Trophoblast cell (in vitro differentiated cells and primary cell): ENCODE results near the gene KREMEN1.

ENCODE experiments used
- DNase-seq, 2 donors: peaks; one replicate each; pipeline ENCODE4 v3.0.0-alpha.2; 2016
- H2AFZ ChIP-seq: 2 replicates; pipeline ENCODE4 v1.6.1; 2013; ENCODE audit warnings: low read length, moderate library complexity, mild to moderate bottlenecking; ENCODE audit not compliant: insufficient read depth, poor library complexity
- H2AK5ac ChIP-seq: 2 replicates; pipeline ENCODE4 v1.6.1; 2013; ENCODE audit warnings: mild to moderate bottlenecking, low read length
- H2BK120ac ChIP-seq: 2 replicates; pipeline ENCODE4 v1.6.1; 2013; ENCODE audit warnings: low read length, mild to moderate bottlenecking, moderate library complexity; ENCODE audit not compliant: insufficient read depth, poor library complexity
- H2BK12ac ChIP-seq: 2 replicates; pipeline ENCODE4 v1.6.1; 2013; ENCODE audit warnings: mild to moderate bottlenecking, low read length, moderate library complexity
- H2BK5ac ChIP-seq: 2 replicates; pipeline ENCODE4 v1.6.1; 2013; ENCODE audit warnings: low read length, low read depth, moderate library complexity, mild to moderate bottlenecking; ENCODE audit not compliant: poor library complexity
- H3K14ac ChIP-seq: 2 replicates; pipeline ENCODE4 v1.6.1; 2013; ENCODE audit warnings: mild to moderate bottlenecking, low read length
- H3K18ac ChIP-seq: 2 replicates; pipeline ENCODE4 v1.6.1; 2013; ENCODE audit warnings: mild to moderate bottlenecking, low read length
- H3K23ac ChIP-seq: 2 replicates; pipeline ENCODE4 v1.6.1; 2013; ENCODE audit warnings: low read length
- H3K27ac ChIP-seq: 2 replicates; pipeline ENCODE4 v1.5.1; 2013; ENCODE audit warnings: low read depth, mild to moderate bottlenecking, inconsistent platforms, low read length, moderate library complexity
- H3K27me3 ChIP-seq: 2 replicates; pipeline ENCODE4 v1.6.1; 2013; ENCODE audit warnings: inconsistent platforms, mild to moderate bottlenecking, low read length, moderate library complexity; ENCODE audit not compliant: insufficient read depth
- H3K36me3 ChIP-seq, 2 experiments: 1 replicate in 1 of 2; 2 replicates in 1 of 2; pipeline ENCODE4 v1.6.1; 2013; ENCODE audit warnings: low read length in 2 of 2, mild to moderate bottlenecking in 2 of 2, moderate library complexity in 1 of 2; ENCODE audit not compliant: insufficient read depth in 2 of 2, control insufficient read depth in 1 of 2
- H3K4ac ChIP-seq: 2 replicates; pipeline ENCODE4 v1.6.1; 2013; ENCODE audit warnings: low read depth, mild to moderate bottlenecking, low read length, moderate library complexity
- H3K4me1 ChIP-seq, 2 experiments: 1 replicate in 1 of 2; 2 replicates in 1 of 2; pipeline ENCODE4 v1.6.1; 2013; ENCODE audit warnings: low read length in 2 of 2, mild to moderate bottlenecking in 2 of 2, moderate library complexity in 1 of 2; ENCODE audit not compliant: insufficient read depth in 2 of 2, control insufficient read depth in 1 of 2
- H3K4me2 ChIP-seq: 2 replicates; pipeline ENCODE4 v1.6.1; 2013; ENCODE audit warnings: inconsistent platforms, mild to moderate bottlenecking, low read length, moderate library complexity
- H3K4me3 ChIP-seq: 2 replicates; pipeline ENCODE4 v1.5.1; 2013; ENCODE audit warnings: mild to moderate bottlenecking, low read depth, low read length, inconsistent platforms
- H3K79me1 ChIP-seq: one replicate; pipeline ENCODE4 v1.6.1; 2013; ENCODE audit warnings: low read length
- H3K79me2 ChIP-seq: 2 replicates; pipeline ENCODE4 v1.6.1; 2013; ENCODE audit warnings: low read length, mild to moderate bottlenecking; ENCODE audit not compliant: control insufficient read depth, insufficient read depth, poor library complexity
- H3K9ac ChIP-seq: 2 replicates; pipeline ENCODE4 v1.6.1; 2013; ENCODE audit warnings: mild to moderate bottlenecking, low read length
- H3K9me3 ChIP-seq: 2 replicates; pipeline ENCODE4 v1.6.1; 2013; ENCODE audit warnings: low read depth, mild to moderate bottlenecking, control low read depth, inconsistent platforms, low read length; ENCODE audit not compliant: insufficient read depth
- H4K12ac ChIP-seq: 2 replicates; pipeline ENCODE4 v1.6.1; 2013; ENCODE audit warnings: low read depth, mild to moderate bottlenecking, low read length, moderate library complexity
- H4K8ac ChIP-seq: 2 replicates; pipeline ENCODE4 v1.6.1; 2013; ENCODE audit warnings: low read depth, mild to moderate bottlenecking, low read length, moderate library complexity
- H4K91ac ChIP-seq: one replicate; pipeline ENCODE4 v1.6.1; 2013; ENCODE audit warnings: low read depth, mild to moderate bottlenecking, low read length, moderate library complexity
- WGBS: extraction: QIAGEN DNeasy Blood & Tissue Kit; methylation state at CpG from one replicate; pipeline ENCODE4 v1.1.7; 2013; ENCODE audit warnings: missing lambda C conversion rate; ENCODE audit not compliant: insufficient read length, insufficient coverage; ENCODE audit errors: extremely low coverage; 5-methylcytosine and 5-hydroxymethylcytosine counted together

Gene KREMEN1

GRCh38 chr22:29044657-29045176 is 28.1 kb upstream of the KREMEN1 start:
- Histone ChIP-seq H3K27ac (peak overlapping the region; percentile 2), H4K8ac (no peak overlapping the region), H3K79me2 (no peaks in the 10 kb centered on the region), H2AFZ (no peak overlapping the region), H2BK12ac (no peak overlapping the region), H3K4ac (no peak overlapping the region), H4K12ac (no peak overlapping the region), H3K14ac (peak overlapping the region; percentile 11), H3K36me3 (peaks cover 31 to 49% of the 10 kb centered on the region in 2 experiments), H3K4me1 (peaks cover 3 to 13% of the 10 kb centered on the region in 2 experiments), H3K9ac (no peak overlapping the region), H3K9me3 (no peaks in the 10 kb centered on the region), H3K23ac (no peak overlapping the region), H2BK120ac (no peak overlapping the region), H4K91ac (peak overlapping the region; percentile 12), H3K4me2 (no peak overlapping the region), H3K27me3 (no peaks in the 10 kb centered on the region), H3K4me3 (no peak overlapping the region), H2BK5ac (peak overlapping the region; percentile 15), H3K79me1 (peaks cover 4% of the 10 kb centered on the region), H3K18ac (no peak overlapping the region), H2AK5ac (no peak overlapping the region)
- no CpG with 5 or more reads among the region's 13 CpGs for WGBS
- no peak for DNase-seq

- Histone ChIP-seq H3K4me3 (no peak overlapping the region), H3K4me1 (peaks cover 3 to 8% of the 10 kb centered on the region in 2 experiments), H4K91ac (no peak overlapping the region), H3K4ac (no peak overlapping the region), H2BK12ac (no peak overlapping the region), H3K36me3 (peaks cover 50 to 62% of the 10 kb centered on the region in 2 experiments), H3K18ac (no peak overlapping the region), H3K27me3 (no peaks in the 10 kb centered on the region), H3K27ac (no peak overlapping the region), H4K8ac (no peak overlapping the region), H3K9me3 (no peaks in the 10 kb centered on the region), H2AFZ (no peak overlapping the region), H2BK5ac (no peak overlapping the region), H3K14ac (no peak overlapping the region), H3K9ac (no peak overlapping the region), H4K12ac (no peak overlapping the region), H3K79me1 (no peaks in the 10 kb centered on the region), H3K4me2 (no peak overlapping the region), H3K23ac (no peak overlapping the region), H3K79me2 (no peaks in the 10 kb centered on the region), H2BK120ac (no peak overlapping the region), H2AK5ac (no peak overlapping the region)
- no peak for DNase-seq
- WGBS, result no CpG with 5 or more reads among the region's 31 CpGs
Measured at GRCh38 chr22:29048822-29049654, 23.8 kb upstream of the KREMEN1 start.

GRCh38 chr22:29049655-29050263 is 23.1 kb upstream of the KREMEN1 start:
- no peak overlapping the region for H3K4me3 ChIP-seq
- WGBS, result no CpG with 5 or more reads among the region's 38 CpGs
- no peak overlapping the region for H3K4ac ChIP-seq
- no peak overlapping the region for H3K9ac ChIP-seq
- H2AFZ ChIP-seq, result no peak overlapping the region
- H3K23ac ChIP-seq, result no peak overlapping the region
- H3K27ac ChIP-seq, result no peak overlapping the region
- H3K79me1 ChIP-seq, result no peaks in the 10 kb centered on the region
- H4K91ac ChIP-seq, result no peak overlapping the region
- peaks cover 0 to 3% of the 10 kb centered on the region in 2 experiments for H3K4me1 ChIP-seq
- no peak overlapping the region for H2BK120ac ChIP-seq
- H3K18ac ChIP-seq, result no peak overlapping the region
- no peaks in the 10 kb centered on the region for H3K27me3 ChIP-seq
- no peak overlapping the region for H4K8ac ChIP-seq
- no peak overlapping the region for H3K14ac ChIP-seq
- no peak overlapping the region for H2AK5ac ChIP-seq
- H4K12ac ChIP-seq, result no peak overlapping the region
- H3K4me2 ChIP-seq, result no peak overlapping the region
- H2BK5ac ChIP-seq, result no peak overlapping the region
- no peaks in the 10 kb centered on the region for H3K9me3 ChIP-seq
- peaks cover 50 to 59% of the 10 kb centered on the region in 2 experiments for H3K36me3 ChIP-seq
- no peak overlapping the region for H2BK12ac ChIP-seq
- DNase-seq, result no peak
- no peaks in the 10 kb centered on the region for H3K79me2 ChIP-seq

GRCh38 chr22:29050457-29050856 is 22.4 kb upstream of the KREMEN1 start:
- Histone ChIP-seq H2AFZ (no peak overlapping the region), H4K12ac (no peak overlapping the region), H3K79me2 (no peaks in the 10 kb centered on the region), H2BK5ac (no peak overlapping the region), H3K4me3 (no peak overlapping the region), H3K18ac (no peak overlapping the region), H3K4ac (no peak overlapping the region), H3K27ac (no peak overlapping the region), H3K9ac (no peak overlapping the region), H2AK5ac (no peak overlapping the region), H2BK120ac (no peak overlapping the region), H3K4me2 (no peak overlapping the region), H3K27me3 (no peaks in the 10 kb centered on the region), H3K36me3 (peaks cover 50 to 57% of the 10 kb centered on the region in 2 experiments), H4K91ac (no peak overlapping the region), H2BK12ac (no peak overlapping the region), H3K4me1 (no peaks in the 10 kb centered on the region), H3K9me3 (no peaks in the 10 kb centered on the region), H3K14ac (no peak overlapping the region), H4K8ac (no peak overlapping the region), H3K79me1 (no peaks in the 10 kb centered on the region), H3K23ac (no peak overlapping the region)
- WGBS, result no CpG with 5 or more reads among the region's 24 CpGs
- no peak for DNase-seq
